HL-60 (cell line): ENCODE measurements around the gene IZUMO2.

Experiments
- CTCF ChIP-seq: IDR thresholded peaks from one replicate; pipeline ENCODE4 v1.5.1; 2011; ENCODE audit warnings: low read length, control low read depth, inconsistent platforms; ENCODE audit not compliant: insufficient read depth
- POLR2AphosphoS5 ChIP-seq: IDR thresholded peaks from 2 replicates; pipeline ENCODE4 v1.6.1; 2012; ENCODE audit warnings: low read depth
- REST ChIP-seq: IDR thresholded peaks from 2 replicates; pipeline ENCODE4 v1.6.1; 2012; ENCODE audit warnings: low read depth; ENCODE audit not compliant: insufficient replicate concordance
- SPI1 ChIP-seq: IDR thresholded peaks from 2 replicates; pipeline ENCODE4 v1.6.1; 2012; ENCODE audit warnings: low read depth, mild to moderate bottlenecking, borderline replicate concordance

- TF ChIP-seq CTCF = no peak
- TF ChIP-seq REST = no peak
- no peak for TF ChIP-seq POLR2AphosphoS5
- no peak for TF ChIP-seq SPI1
Observed at GRCh38 chr19:50199259-50199555, 36.1 kb upstream of the IZUMO2 start.
